Measurements from ENCODE around the gene TMEFF1. TPM values are rescaled to one million over a fixed set of nuclear protein-coding genes. Genes with fewer than 3 reads are reported as not detected.

The TMEFF1 gene
- total RNA-seq, 1 experiment from 2014 or later = 8.6 TPM

- peak; percentile 90 for DNase-seq (ENCODE audit: low spot score)
Measured at GRCh38 chr9:100575765-100576386, 102.9 kb downstream of the TMEFF1 start.

- no peak for DNase-seq (ENCODE audit: low spot score)
Measured at GRCh38 chr9:100577776-100578448, 105.0 kb downstream of the TMEFF1 start, which contains the start of gene CAVIN4. Gene CAVIN4, plus strand, starts transcription at chr9:100578079. Its CDS starts 65 bp downstream, at chr9:100578144.

GRCh38 chr9:100578610-100579009 lies 105.7 kb downstream of the TMEFF1 start:
- DNase-seq (ENCODE audit: low spot score) = no peak

- no peak for DNase-seq (ENCODE audit: low spot score)
Measured at GRCh38 chr9:100579665-100580064, 106.7 kb downstream of the TMEFF1 start.

- DNase-seq (ENCODE audit: low spot score) = no peak
Measured at GRCh38 chr9:100580257-100580656, 107.3 kb downstream of the TMEFF1 start.

GRCh38 chr9:100581081-100581480 lies 108.1 kb downstream of the TMEFF1 start:
- DNase-seq (ENCODE audit: low spot score) = no peak

- no peak for DNase-seq (ENCODE audit: low spot score)
Measured at GRCh38 chr9:100581661-100582060, 108.7 kb downstream of the TMEFF1 start.

- DNase-seq (ENCODE audit: low spot score) = no peak
Measured at GRCh38 chr9:100583014-100583802, 110.3 kb downstream of the TMEFF1 start.

- no peak for DNase-seq (ENCODE audit: low spot score)
Measured at GRCh38 chr9:100584951-100585350, 112.0 kb downstream of the TMEFF1 start.

GRCh38 chr9:100586093-100586492 lies 113.1 kb downstream of the TMEFF1 start:
- no peak for DNase-seq (ENCODE audit: low spot score)

GRCh38 chr9:100587375-100587774 lies 114.4 kb downstream of the TMEFF1 start:
- peak; percentile 95 for DNase-seq (ENCODE audit: low spot score)

- peak; percentile 54 for DNase-seq (ENCODE audit: low spot score)
Measured at GRCh38 chr9:100589582-100589981, 116.6 kb downstream of the TMEFF1 start.

- DNase-seq (ENCODE audit: low spot score) = peak; percentile 64
Measured at GRCh38 chr9:100590481-100590880, 117.5 kb downstream of the TMEFF1 start.

- no peak for DNase-seq (ENCODE audit: low spot score)
Measured at GRCh38 chr9:100591139-100591538, 118.2 kb downstream of the TMEFF1 start.

- no peak for DNase-seq (ENCODE audit: low spot score)
Measured at GRCh38 chr9:100591639-100592412, 118.9 kb downstream of the TMEFF1 start.

- peak; percentile 64 for DNase-seq (ENCODE audit: low spot score)
Measured at GRCh38 chr9:100595391-100596199, 122.6 kb downstream of the TMEFF1 start.

GRCh38 chr9:100597236-100597635 lies 124.3 kb downstream of the TMEFF1 start:
- DNase-seq (ENCODE audit: low spot score) = no peak

GRCh38 chr9:100598641-100599145 lies 125.7 kb downstream of the TMEFF1 start:
- peak; percentile 75 for DNase-seq (ENCODE audit: low spot score)

GRCh38 chr9:100600521-100601079 lies 127.7 kb downstream of the TMEFF1 start:
- no peak for DNase-seq (ENCODE audit: low spot score)

GRCh38 chr9:100601216-100601615 lies 128.3 kb downstream of the TMEFF1 start:
- DNase-seq (ENCODE audit: low spot score) = peak; percentile 71

Measured in A172 (cell line).